Measurements from ENCODE around the gene PPM1A.

DNA sequence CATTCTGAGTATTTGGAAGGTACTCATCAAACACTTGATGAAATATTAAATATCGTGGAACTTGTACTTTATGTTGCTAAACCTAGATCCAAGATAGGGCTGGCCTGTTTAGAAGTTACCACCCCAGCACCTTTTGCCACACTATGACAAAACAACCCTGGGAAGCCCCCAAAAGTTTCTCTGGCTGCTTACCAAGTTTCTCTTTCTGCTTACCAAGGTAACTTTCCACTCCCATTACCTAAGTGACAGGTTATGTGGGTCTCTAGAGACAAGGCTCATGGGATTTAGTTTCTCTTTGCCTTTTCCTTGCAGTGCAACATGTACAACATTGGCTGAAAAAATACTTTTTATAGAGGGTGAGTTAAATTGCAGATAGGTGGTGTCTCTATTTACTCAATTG, 28.9 kb upstream of the PPM1A start:
- TF ChIP-seq EZH2 (IDR thresholded peaks at IDR 0.05; ENCODE audit: low read depth, unreplicated experiment) = no peak
- TF ChIP-seq, protein P1, sequence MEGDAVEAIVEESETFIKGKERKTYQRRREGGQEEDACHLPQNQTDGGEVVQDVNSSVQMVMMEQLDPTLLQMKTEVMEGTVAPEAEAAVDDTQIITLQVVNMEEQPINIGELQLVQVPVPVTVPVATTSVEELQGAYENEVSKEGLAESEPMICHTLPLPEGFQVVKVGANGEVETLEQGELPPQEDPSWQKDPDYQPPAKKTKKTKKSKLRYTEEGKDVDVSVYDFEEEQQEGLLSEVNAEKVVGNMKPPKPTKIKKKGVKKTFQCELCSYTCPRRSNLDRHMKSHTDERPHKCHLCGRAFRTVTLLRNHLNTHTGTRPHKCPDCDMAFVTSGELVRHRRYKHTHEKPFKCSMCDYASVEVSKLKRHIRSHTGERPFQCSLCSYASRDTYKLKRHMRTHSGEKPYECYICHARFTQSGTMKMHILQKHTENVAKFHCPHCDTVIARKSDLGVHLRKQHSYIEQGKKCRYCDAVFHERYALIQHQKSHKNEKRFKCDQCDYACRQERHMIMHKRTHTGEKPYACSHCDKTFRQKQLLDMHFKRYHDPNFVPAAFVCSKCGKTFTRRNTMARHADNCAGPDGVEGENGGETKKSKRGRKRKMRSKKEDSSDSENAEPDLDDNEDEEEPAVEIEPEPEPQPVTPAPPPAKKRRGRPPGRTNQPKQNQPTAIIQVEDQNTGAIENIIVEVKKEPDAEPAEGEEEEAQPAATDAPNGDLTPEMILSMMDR (conservative IDR thresholded peaks at IDR 0.05; ENCODE audit: low read depth in 2 of 2) = no peak

All from GM23338 (cell line).